ENCODE measurements around the gene VAMP8.

Gene VAMP8

GRCh38 chr2:85548608-85548900 lies 28.8 kb upstream of the VAMP8 start:
- Histone ChIP-seq H3K4me1 (ENCODE audit: low read length) (no peaks in the 10 kb centered on the region), H3K4me3 (ENCODE audit: low read length) (no peak overlapping the region), H3F3A (ENCODE audit: insufficient read depth, low read length) (peaks cover 41% of the 10 kb centered on the region), H2AFZ (ENCODE audit: low read length) (no peak overlapping the region), H3K9me3 (replicated peaks; ENCODE audit: insufficient read depth, low read length) (no peaks in the 10 kb centered on the region), H3K9me2 (replicated peaks; ENCODE audit: insufficient read depth, low read length) (no peaks in the 10 kb centered on the region), H3K36me3 (replicated peaks; ENCODE audit: insufficient read depth, low read length) (no peaks in the 10 kb centered on the region; the same call in 1 of the 2 replicates), H3K79me2 (ENCODE audit: low read length) (no peaks in the 10 kb centered on the region), H3K27me3 (replicated peaks; ENCODE audit: insufficient read depth, low read length) (no peaks in the 10 kb centered on the region), H4K20me1 (ENCODE audit: insufficient read depth, low read length) (peaks cover 3% of the 10 kb centered on the region; the same call in 1 of the 2 replicates), H3K27ac (ENCODE audit: low read length) (no peak overlapping the region), H3K4me2 (ENCODE audit: low read depth, low read length) (no peak overlapping the region), H3K9ac (ENCODE audit: low read length) (no peak overlapping the region)
- no peak for TF ChIP-seq EZH2 (optimal IDR thresholded peaks at IDR 0.05; ENCODE audit: low read depth, low read length)
- no peak for TF ChIP-seq CTCF (IDR thresholded peaks at IDR 0.05; ENCODE audit: low read length)
- DNase-seq, result no peak

GRCh38 chr2:85549095-85549494 lies 28.3 kb upstream of the VAMP8 start:
- Histone ChIP-seq H3K27ac (ENCODE audit: low read length) (no peak overlapping the region), H4K20me1 (ENCODE audit: insufficient read depth, low read length) (peaks cover 3% of the 10 kb centered on the region; the same call in 1 of the 2 replicates), H3K79me2 (ENCODE audit: low read length) (no peaks in the 10 kb centered on the region), H3K27me3 (replicated peaks; ENCODE audit: insufficient read depth, low read length) (no peaks in the 10 kb centered on the region), H3K36me3 (replicated peaks; ENCODE audit: insufficient read depth, low read length) (no peaks in the 10 kb centered on the region; the same call in 1 of the 2 replicates), H3K9ac (ENCODE audit: low read length) (no peak overlapping the region), H3K9me3 (replicated peaks; ENCODE audit: insufficient read depth, low read length) (no peaks in the 10 kb centered on the region), H3F3A (ENCODE audit: insufficient read depth, low read length) (peaks cover 41% of the 10 kb centered on the region), H3K4me2 (ENCODE audit: low read depth, low read length) (no peak overlapping the region), H3K9me2 (replicated peaks; ENCODE audit: insufficient read depth, low read length) (no peaks in the 10 kb centered on the region), H3K4me1 (ENCODE audit: low read length) (no peaks in the 10 kb centered on the region), H3K4me3 (ENCODE audit: low read length) (no peak overlapping the region), H2AFZ (ENCODE audit: low read length) (no peak overlapping the region)
- TF ChIP-seq EZH2 (optimal IDR thresholded peaks at IDR 0.05; ENCODE audit: low read depth, low read length) (no peak), EZH2phosphoT487 (IDR thresholded peaks at IDR 0.05; ENCODE audit: low read length) (no peak), CTCF (IDR thresholded peaks at IDR 0.05; ENCODE audit: low read length) (no peak)
- DNase-seq, result no peak

GRCh38 chr2:85549826-85550225 lies 27.6 kb upstream of the VAMP8 start:
- Histone ChIP-seq H3K9ac (ENCODE audit: low read length) (no peak overlapping the region), H3K4me3 (ENCODE audit: low read length) (no peak overlapping the region), H3K9me2 (replicated peaks; ENCODE audit: insufficient read depth, low read length) (no peaks in the 10 kb centered on the region), H3K27ac (ENCODE audit: low read length) (no peak overlapping the region), H3K4me2 (ENCODE audit: low read depth, low read length) (no peak overlapping the region), H3K9me3 (replicated peaks; ENCODE audit: insufficient read depth, low read length) (no peaks in the 10 kb centered on the region), H3K4me1 (ENCODE audit: low read length) (no peaks in the 10 kb centered on the region), H3K79me2 (ENCODE audit: low read length) (no peaks in the 10 kb centered on the region), H3K36me3 (replicated peaks; ENCODE audit: insufficient read depth, low read length) (no peaks in the 10 kb centered on the region; the same call in 1 of the 2 replicates), H3K27me3 (replicated peaks; ENCODE audit: insufficient read depth, low read length) (no peaks in the 10 kb centered on the region), H4K20me1 (ENCODE audit: insufficient read depth, low read length) (peaks cover 3% of the 10 kb centered on the region; the same call in 1 of the 2 replicates), H2AFZ (ENCODE audit: low read length) (no peak overlapping the region), H3F3A (ENCODE audit: insufficient read depth, low read length) (peaks cover 35% of the 10 kb centered on the region)
- TF ChIP-seq EZH2phosphoT487 (IDR thresholded peaks at IDR 0.05; ENCODE audit: low read length), result no peak
- TF ChIP-seq CTCF (IDR thresholded peaks at IDR 0.05; ENCODE audit: low read length), result no peak
- TF ChIP-seq EZH2 (optimal IDR thresholded peaks at IDR 0.05; ENCODE audit: low read depth, low read length), result no peak
- no peak for DNase-seq

Measured in MM.1S (cell line).